Measurements from ENCODE around the gene WWP2.

Gene WWP2

GRCh38 chr16:69931631-69932030, 169.5 kb downstream of the WWP2 start:
- peaks cover 40% of the 10 kb centered on the region for H3K36me3 Mint-ChIP-seq (ENCODE audit: low read depth)
- no peak for TF ChIP-seq CTCF (IDR thresholded peaks at IDR 0.05; ENCODE audit: unreplicated experiment in 3 of 3)
- H3K27me3 Mint-ChIP-seq (ENCODE audit: low read depth) = no peaks in the 10 kb centered on the region
- peaks cover 6% of the 10 kb centered on the region for H3K4me1 Mint-ChIP-seq
- H3K27ac Mint-ChIP-seq = no peak overlapping the region
- H3K9me3 Mint-ChIP-seq = no peaks in the 10 kb centered on the region
- no peak overlapping the region for H3K4me3 Mint-ChIP-seq

GRCh38 chr16:69932228-69932627, 170.1 kb downstream of the WWP2 start:
- no peak overlapping the region for H3K4me3 Mint-ChIP-seq
- no peaks in the 10 kb centered on the region for H3K4me1 Mint-ChIP-seq
- no peaks in the 10 kb centered on the region for H3K9me3 Mint-ChIP-seq
- no peak overlapping the region for H3K27ac Mint-ChIP-seq
- H3K27me3 Mint-ChIP-seq (ENCODE audit: low read depth) = no peaks in the 10 kb centered on the region
- TF ChIP-seq CTCF (IDR thresholded peaks at IDR 0.05; ENCODE audit: unreplicated experiment in 3 of 3) = no peak
- peaks cover 44% of the 10 kb centered on the region for H3K36me3 Mint-ChIP-seq (ENCODE audit: low read depth)

- H3K4me1 Mint-ChIP-seq = no peaks in the 10 kb centered on the region
- no peak overlapping the region for H3K27ac Mint-ChIP-seq
- H3K27me3 Mint-ChIP-seq (ENCODE audit: low read depth) = no peaks in the 10 kb centered on the region
- H3K36me3 Mint-ChIP-seq (ENCODE audit: low read depth) = peaks cover 49% of the 10 kb centered on the region
- no peak for TF ChIP-seq CTCF (IDR thresholded peaks at IDR 0.05; ENCODE audit: unreplicated experiment in 3 of 3)
- H3K9me3 Mint-ChIP-seq = no peaks in the 10 kb centered on the region
- no peak overlapping the region for H3K4me3 Mint-ChIP-seq
These were observed 170.7 kb downstream of the WWP2 start for GRCh38 chr16:69932691-69933392.

GRCh38 chr16:69934044-69934443, 171.9 kb downstream of the WWP2 start:
- no peak for TF ChIP-seq CTCF (IDR thresholded peaks at IDR 0.05; ENCODE audit: unreplicated experiment in 3 of 3)
- H3K4me3 Mint-ChIP-seq = no peak overlapping the region
- H3K9me3 Mint-ChIP-seq = no peaks in the 10 kb centered on the region
- H3K27me3 Mint-ChIP-seq (ENCODE audit: low read depth) = no peaks in the 10 kb centered on the region
- H3K4me1 Mint-ChIP-seq = no peaks in the 10 kb centered on the region
- H3K27ac Mint-ChIP-seq = no peak overlapping the region
- H3K36me3 Mint-ChIP-seq (ENCODE audit: low read depth) = peaks cover 55% of the 10 kb centered on the region

GRCh38 chr16:69934751-69935150, 172.6 kb downstream of the WWP2 start:
- Mint-ChIP-seq H3K27ac (no peak overlapping the region), H3K36me3 (ENCODE audit: low read depth) (peaks cover 55% of the 10 kb centered on the region), H3K4me1 (no peaks in the 10 kb centered on the region), H3K27me3 (ENCODE audit: low read depth) (no peaks in the 10 kb centered on the region), H3K9me3 (no peaks in the 10 kb centered on the region), H3K4me3 (no peak overlapping the region)
- TF ChIP-seq CTCF (IDR thresholded peaks at IDR 0.05; ENCODE audit: unreplicated experiment in 3 of 3) = no peak

- TF ChIP-seq CTCF (IDR thresholded peaks at IDR 0.05; ENCODE audit: unreplicated experiment in 3 of 3) = no peak
- H3K9me3 Mint-ChIP-seq = no peaks in the 10 kb centered on the region
- peaks cover 49% of the 10 kb centered on the region for H3K36me3 Mint-ChIP-seq (ENCODE audit: low read depth)
- H3K4me1 Mint-ChIP-seq = no peaks in the 10 kb centered on the region
- H3K4me3 Mint-ChIP-seq = no peak overlapping the region
- no peaks in the 10 kb centered on the region for H3K27me3 Mint-ChIP-seq (ENCODE audit: low read depth)
- no peak overlapping the region for H3K27ac Mint-ChIP-seq
These were observed 173.2 kb downstream of the WWP2 start for GRCh38 chr16:69935278-69935711.

All from nephron (organoid).